ENCODE data around the gene REEP5. TPM values are rescaled to one million over a fixed set of nuclear protein-coding genes. Genes with fewer than 3 reads are reported as not detected.
A peak's percentile ranks its signal among the peaks of the same experiment; 100 is the strongest.

The REEP5 gene
- total RNA-seq, 1 experiment from 2014 or later: 46.2 TPM

- Mint-ChIP-seq H3K27me3 (ENCODE audit: low read depth) (peaks cover 24% of the 10 kb centered on the region), H3K4me1 (peaks cover 13 to 19% of the 10 kb centered on the region in 2 experiments), H3K27ac (peak overlapping the region; percentile 87 to 99 (median 98)), H3K9me3 (peaks cover 0 to 4% of the 10 kb centered on the region in 2 experiments; a peak in 2 of 5 replicates), H3K36me3 (ENCODE audit: insufficient read depth in 1 of 3, low read depth in 3 of 3) (peaks cover 25 to 45% (median 26%) of the 10 kb centered on the region in 3 experiments), H3K4me3 (peak overlapping the region; percentile 95 to 97)
- no peak overlapping the region for H4K5ac ChIP-seq (ENCODE audit: insufficient read length, low read depth, low read length)
- no peak overlapping the region for H4K8ac ChIP-seq (replicated peaks; ENCODE audit: insufficient read length, low read depth, low read length)
- no peak overlapping the region for H4K91ac ChIP-seq (ENCODE audit: insufficient read length, low read depth, low read length)
- H3K18ac ChIP-seq (ENCODE audit: insufficient read length, low read depth, low read length): no peak overlapping the region
- H3K14ac ChIP-seq (ENCODE audit: insufficient read depth, low read length): no peak overlapping the region
- no peak overlapping the region for H3K56ac ChIP-seq (ENCODE audit: insufficient read length, low read depth, low read length)
- no peak overlapping the region for H2BK120ac ChIP-seq (ENCODE audit: low read depth, low read length, poor library complexity, severe bottlenecking)
- no peaks in the 10 kb centered on the region for H4K20me1 ChIP-seq (ENCODE audit: control insufficient read depth, insufficient read depth, insufficient read length)
- H3K4ac ChIP-seq (ENCODE audit: low read depth, low read length): no peak overlapping the region
- no peak overlapping the region for H3K27ac ChIP-seq (ENCODE audit: insufficient read length, low read depth, low read length)
- peaks cover 4% of the 10 kb centered on the region for H3K23me2 ChIP-seq (ENCODE audit: insufficient read length, low read depth, low read length, poor library complexity, severe bottlenecking)
- no peak overlapping the region for H2BK15ac ChIP-seq (ENCODE audit: low read depth, low read length)
- TF ChIP-seq CTCF (conservative IDR thresholded peaks at IDR 0.05): no peak
- H3T11ph ChIP-seq (ENCODE audit: low read length): no peak overlapping the region
- no peak overlapping the region for H3K23ac ChIP-seq (ENCODE audit: insufficient read length, low read depth, low read length)
- WGBS (ENCODE audit: extremely low coverage, insufficient read length, low lambda C conversion rate): no CpG with 5 or more reads among the region's 8 CpGs
- peaks cover 3% of the 10 kb centered on the region for H3K79me1 ChIP-seq (ENCODE audit: insufficient read depth, low read depth, low read length, poor library complexity, severe bottlenecking)
- H3K4me1 ChIP-seq (ENCODE audit: insufficient read depth, low read length): no peaks in the 10 kb centered on the region
- no peak overlapping the region for H2AFZ ChIP-seq (ENCODE audit: low read length)
- no peaks in the 10 kb centered on the region for H3K9me3 ChIP-seq (ENCODE audit: control insufficient read depth, low read depth, low read length)
- H2BK12ac ChIP-seq (ENCODE audit: insufficient read length, low read depth, low read length): no peak overlapping the region
- H3K79me2 ChIP-seq (ENCODE audit: insufficient read depth, low read length): peaks cover 17% of the 10 kb centered on the region; the same call in 1 of the 2 replicates
- peak overlapping the region; percentile 97 for H3K9ac ChIP-seq (ENCODE audit: extremely low read depth, insufficient read length, low read length)
- DNase-seq: no peak
- peak overlapping the region; percentile 60 for H3K4me2 ChIP-seq (ENCODE audit: insufficient read depth, insufficient read length, low read length)
- no peak overlapping the region for H2BK20ac ChIP-seq (ENCODE audit: low read depth, low read length, poor library complexity, severe bottlenecking)
- H2AK5ac ChIP-seq (ENCODE audit: insufficient read length, low read length): no peak overlapping the region
- H3K27me3 ChIP-seq (ENCODE audit: insufficient read depth, low read length): no peaks in the 10 kb centered on the region
- H2BK5ac ChIP-seq (ENCODE audit: insufficient read length, low read length): no peak overlapping the region
Measured at GRCh38 chr5:112861638-112861985, 60.4 kb downstream of the REEP5 start.
